Astrocyte (in vitro differentiated cells and primary cell): ENCODE data around the gene SLPI. TPM values are rescaled to one million over a fixed set of nuclear protein-coding genes. Genes with fewer than 3 reads are reported as not detected.

Source experiments
- DNase-seq: peaks from one replicate; pipeline ENCODE4 v3.0.0-alpha.2; 2010; ENCODE audit warnings: low read depth
- FAIRE-seq: peaks from 2 replicates; lab custom pipeline; 2011; peaks lifted over from hg19 to GRCh38; lab: Jason Lieb, UNC
- H2AFZ ChIP-seq: 2 replicates; pipeline ENCODE4 v1.6.0; 2012; ENCODE audit warnings: low read depth, low read length, inconsistent platforms
- H3K27ac ChIP-seq: 2 replicates; pipeline ENCODE4 v1.5.1; 2011; ENCODE audit warnings: low read depth, low read length, inconsistent platforms
- H3K27me3 ChIP-seq: 2 replicates; pipeline ENCODE4 v1.6.0; 2011; ENCODE audit warnings: low read length, inconsistent platforms; ENCODE audit not compliant: insufficient read depth
- H3K36me3 ChIP-seq: 2 replicates; pipeline ENCODE4 v1.5.1; 2011; ENCODE audit warnings: low read length, inconsistent platforms; ENCODE audit not compliant: insufficient read depth
- H3K4me1 ChIP-seq: 2 replicates; pipeline ENCODE4 v1.5.1; 2011; ENCODE audit warnings: low read length, inconsistent platforms; ENCODE audit not compliant: insufficient read depth
- H3K4me2 ChIP-seq: 2 replicates; pipeline ENCODE4 v1.6.0; 2012; ENCODE audit warnings: low read length, inconsistent platforms
- H3K4me3 ChIP-seq: 2 replicates; pipeline ENCODE4 v1.5.1; 2011; ENCODE audit warnings: low read depth, mild to moderate bottlenecking, low read length, inconsistent platforms; ENCODE audit not compliant: insufficient read depth
- H3K79me2 ChIP-seq: 2 replicates; pipeline ENCODE4 v1.6.0; 2012; ENCODE audit warnings: mild to moderate bottlenecking, low read length, inconsistent platforms; ENCODE audit not compliant: insufficient read depth
- H3K9ac ChIP-seq: 2 replicates; pipeline ENCODE4 v1.6.0; 2012; ENCODE audit warnings: mild to moderate bottlenecking, low read length, inconsistent platforms
- H3K9me3 ChIP-seq: 2 replicates; pipeline ENCODE4 v1.5.1; 2012; ENCODE audit warnings: low read depth, mild to moderate bottlenecking, low read length, inconsistent platforms; ENCODE audit not compliant: insufficient read depth
- H4K20me1 ChIP-seq: 2 replicates; pipeline ENCODE4 v1.6.0; 2012; ENCODE audit warnings: low read length, inconsistent platforms; ENCODE audit not compliant: insufficient read depth
- H3K27ac Mint-ChIP-seq: one replicate; pipeline ENCODE4 v1.8.0; 2021; ENCODE audit warnings: mild to moderate bottlenecking, mixed read lengths; ENCODE audit not compliant: unreplicated experiment
- H3K27me3 Mint-ChIP-seq: one replicate; pipeline ENCODE4 v1.8.0; 2021; ENCODE audit warnings: low read depth, mixed read lengths; ENCODE audit not compliant: unreplicated experiment
- H3K36me3 Mint-ChIP-seq: one replicate; pipeline ENCODE4 v1.8.0; 2021; ENCODE audit warnings: low read depth, mixed read lengths; ENCODE audit not compliant: unreplicated experiment
- H3K4me1 Mint-ChIP-seq: one replicate; pipeline ENCODE4 v1.8.0; 2021; ENCODE audit warnings: low read depth, mixed read lengths; ENCODE audit not compliant: unreplicated experiment
- H3K4me3 Mint-ChIP-seq: one replicate; pipeline ENCODE4 v1.8.0; 2021; ENCODE audit warnings: mild to moderate bottlenecking, moderate library complexity, mixed read lengths; ENCODE audit not compliant: unreplicated experiment
- H3K9me3 Mint-ChIP-seq: one replicate; pipeline ENCODE4 v1.8.0; 2021; ENCODE audit warnings: mild to moderate bottlenecking, mixed read lengths; ENCODE audit not compliant: unreplicated experiment
- EZH2 ChIP-seq: IDR thresholded peaks from 2 replicates; pipeline ENCODE4 v1.6.1; 2012; ENCODE audit warnings: mild to moderate bottlenecking, low read length, inconsistent platforms; ENCODE audit not compliant: insufficient read depth
- total RNA-seq: library from RNA; stranded (reverse); gene quantifications from 2 replicates; pipeline ENCODE4 v1.2.1, GENCODE V29; 2021
- TF ChIP-seq, protein P1 (sequence below): IDR thresholded peaks from 2 replicates; pipeline ENCODE4 v1.5.1; 2011; ENCODE audit warnings: low read depth, mild to moderate bottlenecking, inconsistent platforms, low read length, moderate library complexity; ENCODE audit not compliant: insufficient read depth

Gene SLPI
- total RNA-seq, 1 donor from 2014 or later, result 0.41 TPM

GRCh38 chr20:45221076-45221475, 33.3 kb downstream of the SLPI start, which contains the start of gene SEMG2:
Gene SEMG2, plus strand, starts transcription at chr20:45221373. Its CDS starts 17 bp downstream, at chr20:45221390.
- H3K27ac Mint-ChIP-seq, result no peak within 1 kb of the TSS
- Histone ChIP-seq H3K79me2 (no peaks in the 10 kb centered on the region), H3K4me3 (no peak within 1 kb of the TSS), H3K4me2 (no peak within 1 kb of the TSS), H4K20me1 (no peaks in the 10 kb centered on the region), H3K27me3 (no peaks in the 10 kb centered on the region), H3K9ac (no peak within 1 kb of the TSS), H3K9me3 (no peaks in the 10 kb centered on the region), H3K4me1 (no peaks in the 10 kb centered on the region), H3K27ac (no peak within 1 kb of the TSS), H2AFZ (no peak within 1 kb of the TSS), H3K36me3 (no peaks in the 10 kb centered on the region)
- peaks cover 17% of the 10 kb centered on the region for H3K27me3 Mint-ChIP-seq
- no peak for DNase-seq
- H3K4me1 Mint-ChIP-seq, result no peaks in the 10 kb centered on the region
- H3K9me3 Mint-ChIP-seq, result no peaks in the 10 kb centered on the region
- TF ChIP-seq, protein P1, sequence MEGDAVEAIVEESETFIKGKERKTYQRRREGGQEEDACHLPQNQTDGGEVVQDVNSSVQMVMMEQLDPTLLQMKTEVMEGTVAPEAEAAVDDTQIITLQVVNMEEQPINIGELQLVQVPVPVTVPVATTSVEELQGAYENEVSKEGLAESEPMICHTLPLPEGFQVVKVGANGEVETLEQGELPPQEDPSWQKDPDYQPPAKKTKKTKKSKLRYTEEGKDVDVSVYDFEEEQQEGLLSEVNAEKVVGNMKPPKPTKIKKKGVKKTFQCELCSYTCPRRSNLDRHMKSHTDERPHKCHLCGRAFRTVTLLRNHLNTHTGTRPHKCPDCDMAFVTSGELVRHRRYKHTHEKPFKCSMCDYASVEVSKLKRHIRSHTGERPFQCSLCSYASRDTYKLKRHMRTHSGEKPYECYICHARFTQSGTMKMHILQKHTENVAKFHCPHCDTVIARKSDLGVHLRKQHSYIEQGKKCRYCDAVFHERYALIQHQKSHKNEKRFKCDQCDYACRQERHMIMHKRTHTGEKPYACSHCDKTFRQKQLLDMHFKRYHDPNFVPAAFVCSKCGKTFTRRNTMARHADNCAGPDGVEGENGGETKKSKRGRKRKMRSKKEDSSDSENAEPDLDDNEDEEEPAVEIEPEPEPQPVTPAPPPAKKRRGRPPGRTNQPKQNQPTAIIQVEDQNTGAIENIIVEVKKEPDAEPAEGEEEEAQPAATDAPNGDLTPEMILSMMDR, result no peak
- TF ChIP-seq EZH2, result no peak
- H3K4me3 Mint-ChIP-seq, result no peak within 1 kb of the TSS
- FAIRE-seq, result no peak
- no peaks in the 10 kb centered on the region for H3K36me3 Mint-ChIP-seq

DNA sequence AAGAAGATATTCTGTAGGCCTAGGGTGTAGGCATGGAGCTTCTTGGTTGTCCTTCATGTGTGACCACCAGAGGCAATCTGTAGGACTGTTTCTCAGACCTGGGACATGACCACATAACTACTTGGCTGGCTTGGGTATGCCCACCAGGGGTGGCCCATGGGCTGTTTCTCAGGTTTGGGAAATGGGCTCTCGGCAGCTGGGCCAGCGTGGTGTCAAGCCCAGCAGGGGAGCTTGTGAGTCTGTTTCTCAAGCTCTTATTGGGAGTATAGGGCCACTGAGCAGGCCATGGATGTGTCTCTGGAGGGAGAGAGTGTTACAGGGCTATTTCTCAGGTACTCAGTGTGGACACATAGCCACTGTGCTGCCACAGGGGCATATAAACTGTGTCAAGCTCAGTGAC, 35.7 kb downstream of the SLPI start:
- Histone ChIP-seq H4K20me1 (no peaks in the 10 kb centered on the region), H2AFZ (no peak overlapping the region), H3K4me2 (no peak overlapping the region), H3K36me3 (no peaks in the 10 kb centered on the region), H3K4me1 (no peaks in the 10 kb centered on the region), H3K79me2 (no peaks in the 10 kb centered on the region), H3K9ac (no peak overlapping the region), H3K27ac (no peak overlapping the region), H3K27me3 (no peaks in the 10 kb centered on the region), H3K4me3 (no peak overlapping the region), H3K9me3 (no peaks in the 10 kb centered on the region)
- TF ChIP-seq, protein P1, result no peak
- TF ChIP-seq EZH2, result no peak
- H3K4me3 Mint-ChIP-seq, result no peak overlapping the region
- H3K9me3 Mint-ChIP-seq, result no peaks in the 10 kb centered on the region
- DNase-seq (no peak), FAIRE-seq (no peak)
- H3K27ac Mint-ChIP-seq, result no peak overlapping the region
- H3K27me3 Mint-ChIP-seq, result peaks cover 7% of the 10 kb centered on the region
- no peaks in the 10 kb centered on the region for H3K36me3 Mint-ChIP-seq
- no peaks in the 10 kb centered on the region for H3K4me1 Mint-ChIP-seq

DNA sequence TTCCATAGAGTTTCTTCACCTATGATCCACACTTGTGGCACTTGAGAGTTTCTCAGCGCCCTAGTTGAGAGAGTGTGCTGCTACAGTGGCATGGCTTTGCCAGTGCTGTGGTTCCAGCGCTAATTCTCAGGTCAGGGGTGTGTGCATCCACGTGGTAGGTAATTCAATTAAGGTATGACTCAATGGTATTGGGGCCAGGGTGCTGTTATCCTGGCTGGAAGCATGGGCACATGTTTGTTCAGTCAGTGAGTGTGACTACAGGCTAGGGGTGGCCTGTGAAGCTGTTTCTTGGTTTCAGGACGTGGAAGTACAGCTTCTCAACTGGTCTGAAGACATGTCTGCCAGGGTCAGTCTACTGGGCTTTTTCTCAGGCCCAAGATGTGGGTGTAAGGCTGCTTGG, 36.2 kb downstream of the SLPI start:
- H3K4me3 ChIP-seq, result no peak overlapping the region
- no peaks in the 10 kb centered on the region for H3K79me2 ChIP-seq
- Mint-ChIP-seq H3K27me3 (peaks cover 6% of the 10 kb centered on the region), H3K27ac (no peak overlapping the region), H3K36me3 (no peaks in the 10 kb centered on the region), H3K4me3 (no peak overlapping the region), H3K9me3 (no peaks in the 10 kb centered on the region), H3K4me1 (no peaks in the 10 kb centered on the region)
- no peaks in the 10 kb centered on the region for H3K27me3 ChIP-seq
- no peaks in the 10 kb centered on the region for H4K20me1 ChIP-seq
- FAIRE-seq (no peak), DNase-seq (no peak)
- H2AFZ ChIP-seq, result no peak overlapping the region
- H3K9ac ChIP-seq, result no peak overlapping the region
- H3K36me3 ChIP-seq, result no peaks in the 10 kb centered on the region
- H3K9me3 ChIP-seq, result no peaks in the 10 kb centered on the region
- TF ChIP-seq EZH2, result no peak
- TF ChIP-seq, protein P1, result no peak
- H3K27ac ChIP-seq, result no peak overlapping the region
- no peaks in the 10 kb centered on the region for H3K4me1 ChIP-seq
- no peak overlapping the region for H3K4me2 ChIP-seq
